Esophagus muscularis mucosa (tissue), 4 donors: Measurements from ENCODE around the gene FMN2. TPM values are rescaled to one million over a fixed set of nuclear protein-coding genes. Genes with fewer than 3 reads are reported as not detected.
A peak's percentile ranks its signal among the peaks of the same experiment; 100 is the strongest.

Experiments
- DNase-seq: peaks from one replicate; pipeline ENCODE4 v3.0.0-alpha.2; 2017; ENCODE audit errors: extremely low spot score
- H3K27ac ChIP-seq, 4 donors: fragments of 200-600 bp; sonication (generic); replicated peaks in 1 of 4; 1 replicate in 3 of 4; 2 replicates in 1 of 4; pipeline ENCODE4 v1.5.1; 2016 to 2019; ENCODE audit warnings: mild to moderate bottlenecking in 1 of 4
- H3K27me3 ChIP-seq, 4 donors: fragments of 200-600 bp; sonication (generic); one replicate each; pipeline versions ENCODE4 v1.5.1 to v1.6.0; 2016 to 2019
- H3K36me3 ChIP-seq, 4 donors: fragments of 200-600 bp; sonication (generic); one replicate each; pipeline ENCODE4 v1.5.1; 2016 to 2019
- H3K4me1 ChIP-seq, 4 donors: fragments of 200-600 bp; sonication (generic); one replicate each; pipeline ENCODE4 v1.5.1; 2016 to 2019
- H3K4me3 ChIP-seq, 4 donors: fragments of 200-600 bp; sonication (generic); 1 replicate in 2 of 4; 2 replicates in 2 of 4; pipeline ENCODE4 v1.5.1; 2016 to 2019; ENCODE audit warnings: mild to moderate bottlenecking in 4 of 4, moderate library complexity in 1 of 4
- H3K9me3 ChIP-seq, 4 donors: fragments of 200-600 bp; sonication (generic); 1 replicate in 3 of 4; 2 replicates in 1 of 4; pipeline ENCODE4 v1.5.1; 2016 to 2019
- EP300 ChIP-seq: sonication (generic); formaldehyde crosslinking; IDR thresholded peaks from one replicate; pipeline ENCODE4 v1.6.1; 2017; ENCODE audit warnings: antibody characterized with exemption
- POLR2A ChIP-seq: fragments of 450-650 bp; IDR thresholded peaks from one replicate; pipeline ENCODE4 v1.6.1; 2017; ENCODE audit warnings: antibody characterized with exemption, moderate library complexity, mild to moderate bottlenecking, low read depth
- POLR2AphosphoS5 ChIP-seq, 2 donors: sonication (generic); formaldehyde crosslinking; IDR thresholded peaks; one replicate each; pipeline ENCODE4 v1.6.1; 2017; ENCODE audit warnings: antibody characterized with exemption in 2 of 2
- WGBS: methylation state at CpG from one replicate; pipeline ENCODE4 v1.1.5; 2018; 5-methylcytosine and 5-hydroxymethylcytosine counted together
- intact Hi-C: fragments of 100-400 bp; cut with DNase I; formaldehyde crosslinking; loops from one replicate; pipeline ENCODE4 v1.15.1; 2023
- total RNA-seq, 4 donors: library from RNA; depleted of rRNA; stranded (reverse); fragments of >200 nt; gene quantifications; one replicate each; pipeline versions ENCODE4 v1.1.0 to v1.2.1, GENCODE V29; 2016
- TF ChIP-seq, protein P1 (sequence below), 3 experiments: fragments of 200-600 bp in 2 of 3; fragments of 450-650 bp in 1 of 3; sonication (generic) in 2 of 3; IDR thresholded peaks; one replicate each; pipeline ENCODE4 v1.5.1; 2017 to 2019; ENCODE audit warnings: antibody characterized with exemption in 3 of 3, mild to moderate bottlenecking in 2 of 3, moderate library complexity in 1 of 3

Gene FMN2
- total RNA-seq, 4 donors from 2014 or later, result 0.32 to 2.5 (median 1.4) TPM

DNA sequence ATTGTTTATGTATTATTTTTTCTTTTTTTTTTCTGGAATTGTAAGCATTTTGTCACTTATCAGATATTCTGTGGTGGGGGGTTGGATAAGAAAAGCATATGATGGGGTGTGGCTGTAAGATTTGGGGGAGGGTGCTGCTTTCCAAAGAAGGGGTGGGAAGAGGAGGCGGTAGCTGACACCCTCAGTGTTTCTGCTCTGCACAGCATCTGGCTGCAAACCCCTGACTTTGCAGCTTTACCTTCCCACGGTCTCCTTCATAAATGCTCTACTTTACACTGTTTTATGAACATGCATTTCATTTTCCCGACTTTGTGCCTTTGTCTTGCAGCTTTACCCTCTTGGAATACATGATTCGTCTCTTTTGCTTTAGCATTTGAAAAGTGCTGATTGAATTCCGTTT, 7.6 kb downstream of the FMN2 start:
- WGBS, result 67% methylated on average over 5 of the region's 5 CpGs
- H3K27ac ChIP-seq, result no peak overlapping the region
- DNase-seq, result no peak

DNA sequence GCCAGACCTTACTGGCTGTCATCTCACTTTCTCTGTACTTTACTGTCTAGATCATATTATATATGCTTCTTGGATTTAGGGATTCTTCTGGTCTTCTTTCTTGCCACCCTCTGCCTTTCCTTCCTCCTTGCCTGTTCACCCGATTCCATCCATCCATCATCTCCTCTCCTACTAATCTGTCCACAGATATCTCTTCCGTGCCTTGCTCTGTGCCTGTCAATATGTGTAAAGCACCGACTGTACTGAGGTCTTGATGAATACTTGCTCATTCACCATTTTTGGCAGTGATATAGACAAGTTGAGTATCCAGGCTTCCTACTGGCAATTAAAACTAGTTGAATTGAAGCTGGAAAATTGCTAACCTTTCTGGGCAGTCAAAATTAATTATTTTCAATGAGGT, 8.1 kb downstream of the FMN2 start:
- peak; percentile 55 for DNase-seq
- no peaks in the 10 kb centered on the region for H3K9me3 ChIP-seq
- TF ChIP-seq, protein P1, sequence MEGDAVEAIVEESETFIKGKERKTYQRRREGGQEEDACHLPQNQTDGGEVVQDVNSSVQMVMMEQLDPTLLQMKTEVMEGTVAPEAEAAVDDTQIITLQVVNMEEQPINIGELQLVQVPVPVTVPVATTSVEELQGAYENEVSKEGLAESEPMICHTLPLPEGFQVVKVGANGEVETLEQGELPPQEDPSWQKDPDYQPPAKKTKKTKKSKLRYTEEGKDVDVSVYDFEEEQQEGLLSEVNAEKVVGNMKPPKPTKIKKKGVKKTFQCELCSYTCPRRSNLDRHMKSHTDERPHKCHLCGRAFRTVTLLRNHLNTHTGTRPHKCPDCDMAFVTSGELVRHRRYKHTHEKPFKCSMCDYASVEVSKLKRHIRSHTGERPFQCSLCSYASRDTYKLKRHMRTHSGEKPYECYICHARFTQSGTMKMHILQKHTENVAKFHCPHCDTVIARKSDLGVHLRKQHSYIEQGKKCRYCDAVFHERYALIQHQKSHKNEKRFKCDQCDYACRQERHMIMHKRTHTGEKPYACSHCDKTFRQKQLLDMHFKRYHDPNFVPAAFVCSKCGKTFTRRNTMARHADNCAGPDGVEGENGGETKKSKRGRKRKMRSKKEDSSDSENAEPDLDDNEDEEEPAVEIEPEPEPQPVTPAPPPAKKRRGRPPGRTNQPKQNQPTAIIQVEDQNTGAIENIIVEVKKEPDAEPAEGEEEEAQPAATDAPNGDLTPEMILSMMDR (IDR thresholded peaks at IDR 0.05), result no peak
- TF ChIP-seq POLR2A (no peak), POLR2AphosphoS5 (IDR thresholded peaks at IDR 0.05) (no peak), EP300 (no peak)
- no peak overlapping the region for H3K27ac ChIP-seq
- WGBS, result 46% methylated on average over 3 of the region's 3 CpGs
- intact Hi-C loops, result no loop called here
- no peaks in the 10 kb centered on the region for H3K4me1 ChIP-seq
- H3K27me3 ChIP-seq, result peaks cover 0 to 17% (median 0%) of the 10 kb centered on the region in 4 donors
- H3K36me3 ChIP-seq, result no peaks in the 10 kb centered on the region
- no peak overlapping the region for H3K4me3 ChIP-seq

More for the DNA sequence above, 7.6 kb downstream of the FMN2 start:
- intact Hi-C loops, result no loop called here
- TF ChIP-seq POLR2A, result no peak
- no peak for TF ChIP-seq EP300
- TF ChIP-seq POLR2AphosphoS5 (IDR thresholded peaks at IDR 0.05), result no peak
- TF ChIP-seq, protein P1 (IDR thresholded peaks at IDR 0.05), result no peak
- H3K9me3 ChIP-seq, result no peaks in the 10 kb centered on the region
- H3K4me3 ChIP-seq, result no peak overlapping the region
- no peaks in the 10 kb centered on the region for H3K36me3 ChIP-seq
- no peaks in the 10 kb centered on the region for H3K4me1 ChIP-seq
- H3K27me3 ChIP-seq, result peaks cover 0 to 22% (median 0%) of the 10 kb centered on the region in 4 donors

DNA sequence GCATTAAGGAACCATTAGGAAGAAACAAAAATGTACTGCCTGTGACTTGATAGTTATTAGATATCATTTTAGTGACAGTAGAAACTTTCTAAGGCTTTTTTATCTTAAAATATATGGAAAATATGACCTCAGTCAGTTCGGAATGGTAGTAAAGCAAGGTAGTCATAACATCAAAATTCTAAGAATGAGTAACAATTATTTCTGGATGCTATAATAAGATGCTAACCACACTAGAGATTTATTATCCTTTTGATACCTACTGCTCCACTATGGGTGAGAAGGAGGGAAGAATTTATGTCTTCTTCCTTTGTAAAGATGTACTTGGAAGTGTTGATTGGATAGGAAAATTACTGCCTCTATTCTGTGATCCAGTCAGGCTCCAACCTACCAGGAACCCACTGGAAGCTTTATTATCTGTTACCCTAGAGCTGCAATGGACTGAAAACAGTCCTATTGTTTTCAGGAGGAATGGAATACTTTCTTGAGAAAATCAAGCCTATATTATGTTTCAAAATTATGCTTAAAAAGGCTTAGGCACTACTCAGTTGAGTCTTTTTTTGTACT, 8.8 kb downstream of the FMN2 start:
- intact Hi-C loops, result no loop called here
- Histone ChIP-seq H3K27ac (no peak overlapping the region), H3K4me1 (no peaks in the 10 kb centered on the region), H3K27me3 (peaks cover 0 to 13% (median 0%) of the 10 kb centered on the region in 4 donors), H3K9me3 (no peaks in the 10 kb centered on the region), H3K4me3 (no peak overlapping the region), H3K36me3 (no peaks in the 10 kb centered on the region)
- 46% methylated on average over 1 of the region's 1 CpG for WGBS
- no peak for DNase-seq
- TF ChIP-seq POLR2AphosphoS5 (IDR thresholded peaks at IDR 0.05) (no peak), EP300 (no peak), POLR2A (no peak)
- TF ChIP-seq, protein P1 (IDR thresholded peaks at IDR 0.05), result no peak

DNA sequence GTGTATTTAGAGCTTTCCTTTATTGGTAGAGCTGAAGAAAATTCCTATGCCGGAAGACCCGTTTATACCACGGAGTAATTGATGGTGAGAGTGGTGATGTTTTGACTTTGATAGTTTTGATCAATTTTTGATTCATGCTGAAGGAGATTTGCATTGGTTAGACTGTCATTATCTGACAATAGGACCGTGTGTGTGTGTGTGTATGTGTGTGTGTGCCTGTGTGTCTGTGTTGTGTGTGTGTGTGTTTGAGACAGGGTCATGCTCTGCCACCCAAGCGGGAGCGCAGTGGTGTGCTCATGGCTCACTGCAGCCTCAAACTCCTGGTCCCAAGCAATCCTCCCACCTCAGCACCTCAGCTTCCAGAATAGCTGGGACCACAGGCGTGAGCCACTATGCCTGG, 9.6 kb downstream of the FMN2 start:
- whole genome bisulfite sequencing, result 92% methylated on average over 7 of the region's 7 CpGs
- no peaks in the 10 kb centered on the region for H3K36me3 ChIP-seq
- H3K9me3 ChIP-seq, result no peaks in the 10 kb centered on the region
- peaks cover 0 to 5% (median 0%) of the 10 kb centered on the region in 4 donors for H3K27me3 ChIP-seq
- H3K27ac ChIP-seq, result no peak overlapping the region
- no peaks in the 10 kb centered on the region for H3K4me1 ChIP-seq
- no peak overlapping the region for H3K4me3 ChIP-seq
- intact Hi-C loops, result no loop called here
- peak; percentile 12 for DNase-seq
- TF ChIP-seq POLR2AphosphoS5 (IDR thresholded peaks at IDR 0.05), result no peak
- no peak for TF ChIP-seq EP300
- TF ChIP-seq, protein P1 (IDR thresholded peaks at IDR 0.05), result no peak
- TF ChIP-seq POLR2A, result no peak

DNA sequence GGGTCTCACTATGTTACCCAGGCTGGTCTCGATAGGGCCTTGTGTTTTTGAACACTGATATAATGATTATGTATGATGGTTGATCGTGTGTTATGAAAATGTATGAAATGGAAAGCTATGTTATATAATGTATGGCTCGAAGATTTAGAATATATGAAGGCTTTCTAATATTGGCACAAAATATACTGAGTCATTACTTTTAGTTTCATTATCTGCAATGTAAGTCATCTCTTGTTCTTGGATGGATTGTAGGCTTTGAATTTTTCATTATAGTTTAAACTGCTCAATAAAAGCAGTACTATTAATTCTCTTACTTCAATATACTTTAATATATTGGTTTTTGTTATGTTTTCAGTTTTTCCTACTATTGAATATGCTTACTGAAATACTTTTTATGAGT, 10.1 kb downstream of the FMN2 start:
- H3K27ac ChIP-seq, result no peak overlapping the region

More for the DNA sequence above, 10.1 kb downstream of the FMN2 start:
- TF ChIP-seq, protein P1 (IDR thresholded peaks at IDR 0.05), result no peak
- H3K4me1 ChIP-seq, result no peaks in the 10 kb centered on the region
- intact Hi-C loops, result no loop called here
- H3K4me3 ChIP-seq, result no peak overlapping the region
- H3K27me3 ChIP-seq, result peaks cover 0 to under 1% (median 0%) of the 10 kb centered on the region in 4 donors
- H3K36me3 ChIP-seq, result no peaks in the 10 kb centered on the region
- no peak for DNase-seq
- no peaks in the 10 kb centered on the region for H3K9me3 ChIP-seq
- 90% methylated on average over 3 of the region's 3 CpGs for WGBS
